ENCODE results near the gene FPR1.

Gene FPR1

GRCh38 chr19:51751655-51752054 is at the start of gene FPR1:
Gene FPR1, minus strand, starts transcription at chr19:51751878. Its CDS starts 4,884 bp downstream, at chr19:51746994.
- no peak for FAIRE-seq
- DNase-seq (ENCODE audit: extremely low spot score, insufficient read length, low read depth), result no peak

GRCh38 chr19:51800473-51801244 is 49.0 kb upstream of the FPR1 start:
- FAIRE-seq (no peak), DNase-seq (ENCODE audit: extremely low spot score, insufficient read length, low read depth) (no peak)

GRCh38 chr19:51799774-51800472 is 48.2 kb upstream of the FPR1 start:
- no peak for DNase-seq (ENCODE audit: extremely low spot score, insufficient read length, low read depth)
- FAIRE-seq, result no peak

- DNase-seq (ENCODE audit: extremely low spot score, insufficient read length, low read depth) (no peak), FAIRE-seq (no peak)
Observed at GRCh38 chr19:51799034-51799773, 47.5 kb upstream of the FPR1 start.

- DNase-seq (ENCODE audit: extremely low spot score, insufficient read length, low read depth), result no peak
- no peak for FAIRE-seq
Observed at GRCh38 chr19:51798062-51798461, 46.4 kb upstream of the FPR1 start.

GRCh38 chr19:51797480-51797879 is 45.8 kb upstream of the FPR1 start:
- DNase-seq (ENCODE audit: extremely low spot score, insufficient read length, low read depth) (no peak), FAIRE-seq (no peak)

GRCh38 chr19:51796195-51796679 is 44.6 kb upstream of the FPR1 start:
- no peak for DNase-seq (ENCODE audit: extremely low spot score, insufficient read length, low read depth)
- FAIRE-seq, result no peak

GRCh38 chr19:51794885-51795490 is 43.3 kb upstream of the FPR1 start, which contains the start of gene FPR3:
Gene FPR3, plus strand, starts transcription at chr19:51795157. Its CDS starts 28,592 bp downstream, at chr19:51823749.
- FAIRE-seq (no peak), DNase-seq (ENCODE audit: extremely low spot score, insufficient read length, low read depth) (no peak)

- DNase-seq (ENCODE audit: extremely low spot score, insufficient read length, low read depth) (no peak), FAIRE-seq (no peak)
Observed at GRCh38 chr19:51793994-51794393, 42.3 kb upstream of the FPR1 start.

GRCh38 chr19:51792932-51793331 is 41.3 kb upstream of the FPR1 start:
- FAIRE-seq, result no peak
- no peak for DNase-seq (ENCODE audit: extremely low spot score, insufficient read length, low read depth)

GRCh38 chr19:51789061-51789795 is 37.5 kb upstream of the FPR1 start:
- DNase-seq (ENCODE audit: extremely low spot score, insufficient read length, low read depth), result no peak
- no peak for FAIRE-seq

- DNase-seq (ENCODE audit: extremely low spot score, insufficient read length, low read depth) (no peak), FAIRE-seq (no peak)
Observed at GRCh38 chr19:51788029-51788428, 36.4 kb upstream of the FPR1 start.

- DNase-seq (ENCODE audit: extremely low spot score, insufficient read length, low read depth), result no peak
- FAIRE-seq, result no peak
Observed at GRCh38 chr19:51786646-51787494, 35.2 kb upstream of the FPR1 start.

- DNase-seq (ENCODE audit: extremely low spot score, insufficient read length, low read depth) (no peak), FAIRE-seq (no peak)
Observed at GRCh38 chr19:51784922-51785690, 33.4 kb upstream of the FPR1 start.

- DNase-seq (ENCODE audit: extremely low spot score, insufficient read length, low read depth) (no peak), FAIRE-seq (no peak)
Observed at GRCh38 chr19:51784109-51784785, 32.6 kb upstream of the FPR1 start.

- FAIRE-seq (no peak), DNase-seq (ENCODE audit: extremely low spot score, insufficient read length, low read depth) (no peak)
Observed at GRCh38 chr19:51783372-51783771, 31.7 kb upstream of the FPR1 start.

- FAIRE-seq (no peak), DNase-seq (ENCODE audit: extremely low spot score, insufficient read length, low read depth) (no peak)
Observed at GRCh38 chr19:51781999-51782398, 30.3 kb upstream of the FPR1 start.

All from GM18507 (cell line).